ENCODE data around the gene SLK.

DNA sequence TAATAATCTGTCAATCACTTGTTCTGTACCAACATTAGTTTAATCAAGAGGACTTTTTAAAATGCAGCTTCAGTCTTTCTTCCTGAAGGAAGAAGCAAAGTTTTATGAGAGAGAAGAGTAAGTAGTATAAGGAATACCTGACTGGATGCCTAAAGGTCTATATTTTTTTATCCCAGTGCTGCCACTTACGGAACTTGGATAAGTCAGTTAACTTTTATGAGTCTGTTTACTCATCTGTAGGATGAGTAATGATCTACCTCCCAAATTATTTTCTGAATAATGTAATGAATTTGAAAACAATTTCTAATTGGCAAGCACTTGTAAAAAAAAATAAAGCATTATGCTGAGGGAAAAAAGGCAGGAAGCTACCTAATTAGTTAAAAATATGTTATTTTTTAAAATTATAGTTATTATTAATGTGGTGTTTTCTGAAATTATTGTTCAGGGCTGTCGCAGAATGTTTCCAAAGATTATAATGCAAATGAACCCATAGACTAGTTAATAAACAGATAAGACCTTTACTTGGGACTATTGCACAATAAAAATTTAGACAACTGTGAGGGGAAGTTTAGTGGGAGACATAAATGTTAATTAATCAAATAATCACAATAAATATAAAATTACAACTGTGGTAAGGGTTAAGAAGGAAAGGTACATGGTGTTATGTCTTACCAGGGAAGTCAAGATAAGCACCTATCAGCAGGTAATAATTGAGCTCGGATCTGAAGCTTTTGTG is 24.6 kb downstream of the SLK start:
- TF ChIP-seq POLR2A (IDR thresholded peaks at IDR 0.05) = no peak
- TF ChIP-seq, protein P1, sequence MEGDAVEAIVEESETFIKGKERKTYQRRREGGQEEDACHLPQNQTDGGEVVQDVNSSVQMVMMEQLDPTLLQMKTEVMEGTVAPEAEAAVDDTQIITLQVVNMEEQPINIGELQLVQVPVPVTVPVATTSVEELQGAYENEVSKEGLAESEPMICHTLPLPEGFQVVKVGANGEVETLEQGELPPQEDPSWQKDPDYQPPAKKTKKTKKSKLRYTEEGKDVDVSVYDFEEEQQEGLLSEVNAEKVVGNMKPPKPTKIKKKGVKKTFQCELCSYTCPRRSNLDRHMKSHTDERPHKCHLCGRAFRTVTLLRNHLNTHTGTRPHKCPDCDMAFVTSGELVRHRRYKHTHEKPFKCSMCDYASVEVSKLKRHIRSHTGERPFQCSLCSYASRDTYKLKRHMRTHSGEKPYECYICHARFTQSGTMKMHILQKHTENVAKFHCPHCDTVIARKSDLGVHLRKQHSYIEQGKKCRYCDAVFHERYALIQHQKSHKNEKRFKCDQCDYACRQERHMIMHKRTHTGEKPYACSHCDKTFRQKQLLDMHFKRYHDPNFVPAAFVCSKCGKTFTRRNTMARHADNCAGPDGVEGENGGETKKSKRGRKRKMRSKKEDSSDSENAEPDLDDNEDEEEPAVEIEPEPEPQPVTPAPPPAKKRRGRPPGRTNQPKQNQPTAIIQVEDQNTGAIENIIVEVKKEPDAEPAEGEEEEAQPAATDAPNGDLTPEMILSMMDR (IDR thresholded peaks at IDR 0.05) = no peak
